ENCODE measurements around the gene ZNF595.

Gene ZNF595

GRCh38 chr4:107444-108429 lies 54.6 kb downstream of the ZNF595 start:
- no peak for DNase-seq (ENCODE audit: extremely low read depth, low read depth)
- TF ChIP-seq CTCF (IDR thresholded peaks at IDR 0.05; ENCODE audit: low read depth, low read length, missing control alignments), result no peak
- no peak overlapping the region for H3K4me3 ChIP-seq (replicated peaks; ENCODE audit: low read depth, low read length)

DNA sequence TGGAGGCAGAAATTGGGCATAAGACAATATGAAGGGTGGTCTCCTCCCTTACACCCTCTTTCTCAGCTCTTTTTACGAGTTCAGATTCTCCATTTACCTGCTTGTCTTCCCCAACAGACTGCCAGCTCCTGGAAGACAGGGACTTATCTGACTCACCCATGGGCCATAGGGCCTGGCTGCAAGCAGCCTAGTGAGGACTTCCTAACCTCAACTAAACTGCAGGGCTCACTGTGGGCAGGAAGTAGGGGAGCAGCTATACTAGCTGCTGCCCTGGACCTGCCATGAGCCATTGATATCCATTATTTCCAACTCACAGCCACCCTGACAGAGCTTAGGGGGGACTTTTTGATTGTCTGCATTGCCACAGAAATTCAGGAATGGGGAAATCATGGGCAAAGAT lies 59.6 kb downstream of the ZNF595 start:
- no peak for DNase-seq (ENCODE audit: extremely low read depth, low read depth)
- no peak for TF ChIP-seq CTCF (IDR thresholded peaks at IDR 0.05; ENCODE audit: low read depth, low read length, missing control alignments)
- no peak overlapping the region for H3K4me3 ChIP-seq (replicated peaks; ENCODE audit: low read depth, low read length)

DNA sequence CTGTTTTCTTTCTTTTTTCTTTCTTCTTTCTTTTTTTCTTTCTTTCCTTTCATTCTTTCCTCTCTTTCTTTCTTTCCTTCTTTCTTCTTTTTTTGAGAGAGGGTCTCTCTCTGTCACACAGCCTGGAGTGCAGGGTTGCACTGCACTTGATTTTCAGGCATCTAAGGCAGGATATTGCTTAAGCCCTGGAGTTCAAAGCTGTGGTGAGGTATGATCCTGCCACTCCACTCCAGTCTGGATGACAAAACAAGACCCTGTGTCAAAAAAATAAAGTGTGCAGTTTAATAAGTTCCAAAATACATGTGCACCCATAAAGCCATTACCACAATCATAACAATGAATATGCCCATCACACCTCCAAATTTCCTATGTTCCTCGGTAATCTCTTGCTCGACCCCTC lies 60.6 kb downstream of the ZNF595 start:
- DNase-seq (ENCODE audit: extremely low read depth, low read depth), result no peak
- TF ChIP-seq CTCF (IDR thresholded peaks at IDR 0.05; ENCODE audit: low read depth, low read length, missing control alignments), result no peak
- H3K4me3 ChIP-seq (replicated peaks; ENCODE audit: low read depth, low read length), result no peak overlapping the region

DNA sequence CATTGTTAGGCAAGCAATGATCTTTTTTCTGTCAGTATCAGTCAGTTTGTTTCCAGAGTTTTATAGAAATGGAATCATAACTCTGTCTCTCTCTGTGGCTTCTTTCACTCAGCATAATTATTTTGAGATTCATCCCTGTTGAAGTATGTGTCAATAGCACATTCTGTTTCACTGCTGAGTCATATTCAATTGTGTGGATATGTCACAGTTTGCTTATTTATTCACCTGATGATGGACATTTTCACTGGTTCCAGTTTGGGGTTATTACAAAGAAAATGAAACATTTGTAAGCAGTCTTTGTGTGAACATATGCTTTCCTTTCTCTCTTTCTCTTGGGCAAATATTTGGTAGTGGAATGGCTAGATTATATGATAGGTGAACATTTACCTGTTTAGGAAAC lies 61.0 kb downstream of the ZNF595 start:
- DNase-seq (ENCODE audit: extremely low read depth, low read depth), result no peak
- TF ChIP-seq CTCF (IDR thresholded peaks at IDR 0.05; ENCODE audit: low read depth, low read length, missing control alignments), result no peak
- H3K4me3 ChIP-seq (replicated peaks; ENCODE audit: low read depth, low read length), result no peak overlapping the region

- no peak for DNase-seq (ENCODE audit: extremely low read depth, low read depth)
- no peak for TF ChIP-seq CTCF (IDR thresholded peaks at IDR 0.05; ENCODE audit: low read depth, low read length, missing control alignments)
- H3K4me3 ChIP-seq (replicated peaks; ENCODE audit: low read depth, low read length), result no peak overlapping the region
Observed at GRCh38 chr4:116499-116898, 63.4 kb downstream of the ZNF595 start.

GRCh38 chr4:120616-121015 lies 67.5 kb downstream of the ZNF595 start:
- H3K4me3 ChIP-seq (replicated peaks; ENCODE audit: low read depth, low read length), result no peak overlapping the region
- TF ChIP-seq CTCF (IDR thresholded peaks at IDR 0.05; ENCODE audit: low read depth, low read length, missing control alignments), result no peak
- DNase-seq (ENCODE audit: extremely low read depth, low read depth), result no peak

All from HFF-Myc (cell line).